ENCODE measurements around the gene SFRP4.

DNA sequence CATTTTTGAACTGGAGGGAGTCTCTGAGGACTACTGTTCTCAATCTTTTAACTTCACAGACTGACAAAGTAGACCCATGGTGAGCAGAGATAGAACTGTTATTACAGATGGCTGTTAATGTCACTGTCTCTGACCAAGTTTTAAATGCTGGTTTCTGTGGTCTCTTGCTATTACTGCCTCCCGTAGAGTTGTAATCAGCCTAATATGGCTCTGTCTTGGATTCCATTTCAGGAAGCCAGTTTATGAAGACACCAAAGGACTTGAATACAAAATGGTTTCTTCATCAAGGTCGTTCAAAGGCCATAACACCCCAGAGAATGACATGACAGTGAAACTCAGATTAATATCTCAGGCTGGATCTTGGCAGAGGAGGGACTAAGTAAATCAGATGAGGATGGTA lies 3.9 kb downstream of the SFRP4 start:
- TF ChIP-seq POLR2AphosphoS5 (IDR thresholded peaks at IDR 0.05; ENCODE audit: low read depth, low read length) (no peak), POLR2A (IDR thresholded peaks at IDR 0.05; ENCODE audit: low read depth, low read length) (no peak)

Data from GM12891 (cell line).